BLaER1 treated with 17β-estradiol and CSF1 and Interleukin-3, amounts not matched to agents 10 nM and 100 nM (cell line): ENCODE results near the gene GLT8D1.

Experiments used
- H3K27ac ChIP-seq, 11 experiments: shearing (Covaris generic); formaldehyde crosslinking; 2 replicates each; pipeline ENCODE4 v1.8.1; 2022
- H3K27me3 ChIP-seq, 11 experiments: shearing (Covaris generic); formaldehyde crosslinking; 2 replicates each; pipeline ENCODE4 v1.8.1; 2022
- H3K36me3 ChIP-seq, 11 experiments: shearing (Covaris generic); formaldehyde crosslinking; 2 replicates each; pipeline ENCODE4 v1.8.1; 2022
- H3K4me1 ChIP-seq, 10 experiments: shearing (Covaris generic); formaldehyde crosslinking; 2 replicates each; pipeline ENCODE4 v1.8.1; 2022
- H3K4me2 ChIP-seq, 11 experiments: shearing (Covaris generic); formaldehyde crosslinking; 2 replicates each; pipeline ENCODE4 v1.8.1; 2022
- H3K4me3 ChIP-seq, 10 experiments: shearing (Covaris generic); formaldehyde crosslinking; 2 replicates each; pipeline ENCODE4 v1.8.1; 2022
- H3K9ac ChIP-seq, 11 experiments: shearing (Covaris generic); formaldehyde crosslinking; 2 replicates each; pipeline ENCODE4 v1.8.1; 2022
- H3K9me3 ChIP-seq, 11 experiments: shearing (Covaris generic); formaldehyde crosslinking; replicated peaks in 1 of 11; 2 replicates each; pipeline ENCODE4 v1.8.1; 2022
- H4K20me1 ChIP-seq, 11 experiments: shearing (Covaris generic); formaldehyde crosslinking; 2 replicates each; pipeline ENCODE4 v1.8.1; 2022
- Cebpa-rat ChIP-seq, 11 experiments: shearing (Covaris generic); IDR thresholded peaks; 2 replicates each; pipeline ENCODE4 v1.8.1; 2022

Gene GLT8D1

GRCh38 chr3:52721002-52721729, 15.6 kb upstream of the GLT8D1 start:
- Histone ChIP-seq H3K9ac (peak overlapping the region; percentile 54 to 87 (median 80); a peak in 21 of 22 replicates), H3K9me3 (peaks cover 25 to 59% (median 46%) of the 10 kb centered on the region in 11 experiments), H3K4me3 (peak overlapping the region in 7 of 10 experiments; percentile 6 to 53 (median 43); a peak in 10 of 20 replicates), H3K27me3 (no peaks in the 10 kb centered on the region), H3K4me1 (peaks cover 47 to 84% (median 69%) of the 10 kb centered on the region in 10 experiments), H3K4me2 (peak overlapping the region; percentile 71 to 90 (median 83)), H4K20me1 (no peaks in the 10 kb centered on the region), H3K27ac (peak overlapping the region; percentile 58 to 98 (median 97); a peak in 21 of 22 replicates), H3K36me3 (peaks cover 10 to 65% (median 39%) of the 10 kb centered on the region in 11 experiments)
- TF ChIP-seq Cebpa-rat (IDR thresholded peaks at IDR 0.05): peak in 10 of 11 experiments; percentile 63 to 99 (median 98); a peak in 19 of 22 replicates

DNA sequence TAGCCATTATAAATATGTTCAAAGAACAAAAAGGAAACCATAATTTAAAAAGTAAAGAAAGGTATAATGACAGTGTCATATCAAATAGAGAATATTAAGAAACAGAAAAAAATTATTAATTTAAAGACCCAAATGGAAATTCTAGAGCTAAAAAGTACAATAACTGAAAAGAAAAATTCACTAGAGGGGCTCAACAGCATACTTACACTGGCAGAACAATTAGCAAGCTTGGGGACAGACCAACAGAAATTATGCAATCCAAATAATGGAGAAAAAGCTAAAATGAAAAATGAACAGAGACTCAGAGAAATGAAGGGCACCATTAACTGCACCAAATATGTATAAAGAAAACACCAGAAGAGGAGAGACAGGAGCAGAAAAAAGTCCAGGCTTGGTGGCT, 14.0 kb upstream of the GLT8D1 start:
- peak overlapping the region; percentile 71 to 90 (median 83) for H3K4me2 ChIP-seq
- no peaks in the 10 kb centered on the region for H3K27me3 ChIP-seq
- H4K20me1 ChIP-seq: no peaks in the 10 kb centered on the region
- peak overlapping the region; percentile 58 to 98 (median 97); a peak in 21 of 22 replicates for H3K27ac ChIP-seq
- H3K36me3 ChIP-seq: peaks cover 10 to 59% (median 44%) of the 10 kb centered on the region in 11 experiments
- no peak for TF ChIP-seq Cebpa-rat (IDR thresholded peaks at IDR 0.05)
- H3K9me3 ChIP-seq: peaks cover 13 to 53% (median 35%) of the 10 kb centered on the region in 11 experiments; a peak in 20 of 22 replicates
- peak overlapping the region; percentile 54 to 87 (median 80); a peak in 20 of 22 replicates for H3K9ac ChIP-seq
- H3K4me3 ChIP-seq: peak overlapping the region in 9 of 10 experiments; percentile 9 to 53 (median 42); a peak in 12 of 20 replicates
- H3K4me1 ChIP-seq: peaks cover 62 to 100% (median 85%) of the 10 kb centered on the region in 10 experiments

- TF ChIP-seq Cebpa-rat (IDR thresholded peaks at IDR 0.05): no peak
- no peaks in the 10 kb centered on the region for H3K27me3 ChIP-seq
- peak overlapping the region; percentile 25 to 70 (median 60) for H3K4me2 ChIP-seq
- peak overlapping the region in 9 of 11 experiments; percentile 48 to 98 (median 86); a peak in 18 of 22 replicates for H3K27ac ChIP-seq
- peaks cover 26 to 69% (median 47%) of the 10 kb centered on the region in 11 experiments for H3K36me3 ChIP-seq
- no peak overlapping the region for H3K4me3 ChIP-seq
- H3K4me1 ChIP-seq: peaks cover 43 to 71% (median 58%) of the 10 kb centered on the region in 10 experiments
- peak overlapping the region in 5 of 11 experiments; percentile 3 to 33 (median 24); a peak in 3 of 22 replicates for H3K9ac ChIP-seq
- H3K9me3 ChIP-seq: peaks cover 13 to 33% (median 25%) of the 10 kb centered on the region in 11 experiments; a peak in 20 of 22 replicates
- no peaks in the 10 kb centered on the region for H4K20me1 ChIP-seq
Observed at GRCh38 chr3:52715714-52716305, 10.2 kb upstream of the GLT8D1 start.

DNA sequence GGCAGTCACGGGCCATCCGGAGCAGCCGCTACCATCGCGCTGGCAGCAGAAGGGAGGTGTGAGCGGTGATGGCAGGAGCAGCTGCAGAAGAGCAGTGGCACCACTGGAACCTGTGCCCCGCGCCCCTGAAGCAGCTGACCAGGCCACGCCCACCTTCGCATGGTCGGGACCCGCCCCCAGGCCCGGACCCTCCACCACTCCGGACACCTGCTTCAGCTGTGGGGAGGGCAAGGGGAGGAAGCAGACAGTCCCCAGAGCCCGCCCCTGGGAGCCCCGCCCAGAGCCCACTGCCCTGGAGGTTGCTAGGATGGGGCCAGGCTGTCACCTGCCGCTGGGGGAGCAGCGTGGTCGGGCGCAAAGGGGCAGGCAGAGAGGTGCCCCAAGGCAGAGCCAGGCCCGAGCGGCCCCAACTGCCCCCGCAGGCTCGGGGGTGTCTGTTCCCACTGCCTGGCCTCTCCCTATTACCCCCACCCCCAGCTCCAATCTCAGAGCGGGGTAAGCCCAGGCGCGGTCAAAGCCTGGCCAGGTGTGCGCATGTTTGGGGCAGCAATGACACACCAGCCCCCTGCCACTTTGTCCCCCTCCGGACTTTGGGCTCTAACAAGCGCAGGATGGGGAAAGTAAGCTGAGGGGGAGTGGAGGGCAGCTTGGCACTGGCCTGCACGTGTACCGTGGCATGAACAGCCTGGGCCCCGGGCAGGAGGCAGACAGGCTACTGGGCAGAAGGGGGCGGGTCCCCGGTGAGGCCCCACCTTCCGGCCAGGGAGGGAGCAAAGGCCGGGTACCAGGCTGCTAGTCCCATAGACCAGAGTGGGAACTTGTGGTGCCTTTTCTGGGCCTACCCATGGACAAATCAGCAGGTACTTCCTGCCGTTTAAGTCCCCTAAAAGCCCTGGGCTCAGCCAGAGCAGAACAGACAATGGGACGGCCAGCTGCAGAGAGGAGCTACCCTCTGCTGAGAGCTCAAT, 9.0 kb upstream of the GLT8D1 start:
- Histone ChIP-seq H3K27me3 (no peaks in the 10 kb centered on the region), H3K9ac (peak overlapping the region in 5 of 11 experiments; percentile 9 to 31 (median 26); a peak in 7 of 22 replicates), H3K36me3 (peaks cover 26 to 79% (median 58%) of the 10 kb centered on the region in 11 experiments), H4K20me1 (no peaks in the 10 kb centered on the region), H3K4me3 (no peak overlapping the region), H3K4me1 (peaks cover 42 to 71% (median 59%) of the 10 kb centered on the region in 10 experiments), H3K9me3 (peaks cover 10 to 33% (median 23%) of the 10 kb centered on the region in 11 experiments; a peak in 20 of 22 replicates), H3K27ac (peak overlapping the region in 10 of 11 experiments; percentile 3 to 98 (median 73); a peak in 19 of 22 replicates), H3K4me2 (peak overlapping the region; percentile 13 to 70 (median 60); a peak in 17 of 22 replicates)
- TF ChIP-seq Cebpa-rat (IDR thresholded peaks at IDR 0.05): no peak

- H4K20me1 ChIP-seq: peaks cover 0 to 7% (median 0%) of the 10 kb centered on the region in 11 experiments; a peak in 2 of 22 replicates
- H3K4me2 ChIP-seq: no peak overlapping the region
- peaks cover 0 to 16% (median 6%) of the 10 kb centered on the region in 11 experiments; a peak in 7 of 22 replicates for H3K9me3 ChIP-seq
- peaks cover 40 to 71% (median 60%) of the 10 kb centered on the region in 10 experiments for H3K4me1 ChIP-seq
- no peak overlapping the region for H3K9ac ChIP-seq
- no peak overlapping the region for H3K4me3 ChIP-seq
- TF ChIP-seq Cebpa-rat (IDR thresholded peaks at IDR 0.05): no peak
- no peaks in the 10 kb centered on the region for H3K27me3 ChIP-seq
- H3K27ac ChIP-seq: peak overlapping the region in 2 of 11 experiments; percentile 22 to 50; a peak in 3 of 22 replicates
- peaks cover 34 to 81% (median 65%) of the 10 kb centered on the region in 11 experiments for H3K36me3 ChIP-seq
Observed at GRCh38 chr3:52712291-52713212, 7.0 kb upstream of the GLT8D1 start.

DNA sequence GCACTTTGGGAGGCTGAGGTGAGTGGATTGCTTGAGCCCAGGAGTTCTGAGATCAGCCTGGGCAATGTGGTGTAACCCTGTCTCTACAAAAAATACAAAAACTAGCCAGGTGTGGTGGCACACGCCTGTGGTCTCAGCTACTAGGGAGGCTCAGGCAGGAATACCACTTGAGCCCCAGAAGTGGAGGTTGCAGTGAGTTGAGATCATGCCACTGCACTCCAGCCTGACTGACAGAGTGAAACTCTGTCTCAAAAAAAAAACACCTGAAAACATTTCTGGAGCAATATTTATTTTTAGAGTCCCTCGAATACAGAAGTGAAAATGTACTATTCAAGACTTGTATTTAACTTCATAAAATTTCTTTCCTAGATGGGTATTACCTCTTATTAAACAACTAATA, 4.9 kb upstream of the GLT8D1 start:
- no peak for TF ChIP-seq Cebpa-rat (IDR thresholded peaks at IDR 0.05)
- Histone ChIP-seq H3K4me3 (no peak overlapping the region), H3K36me3 (peaks cover 34 to 65% (median 52%) of the 10 kb centered on the region in 11 experiments), H3K27ac (peak overlapping the region in 6 of 11 experiments; percentile 10 to 60 (median 40); a peak in 9 of 22 replicates), H3K4me1 (peaks cover 40 to 58% (median 51%) of the 10 kb centered on the region in 10 experiments), H3K9ac (peak overlapping the region in 3 of 11 experiments; percentile 15 to 45 (median 24); a peak in 3 of 22 replicates), H3K4me2 (peak overlapping the region in 9 of 11 experiments; percentile 18 to 99 (median 45); a peak in 15 of 22 replicates), H3K27me3 (no peaks in the 10 kb centered on the region), H4K20me1 (peaks cover 0 to 7% (median 0%) of the 10 kb centered on the region in 11 experiments; a peak in 3 of 22 replicates), H3K9me3 (peaks cover 0 to 8% (median 5%) of the 10 kb centered on the region in 11 experiments; a peak in 4 of 22 replicates)

DNA sequence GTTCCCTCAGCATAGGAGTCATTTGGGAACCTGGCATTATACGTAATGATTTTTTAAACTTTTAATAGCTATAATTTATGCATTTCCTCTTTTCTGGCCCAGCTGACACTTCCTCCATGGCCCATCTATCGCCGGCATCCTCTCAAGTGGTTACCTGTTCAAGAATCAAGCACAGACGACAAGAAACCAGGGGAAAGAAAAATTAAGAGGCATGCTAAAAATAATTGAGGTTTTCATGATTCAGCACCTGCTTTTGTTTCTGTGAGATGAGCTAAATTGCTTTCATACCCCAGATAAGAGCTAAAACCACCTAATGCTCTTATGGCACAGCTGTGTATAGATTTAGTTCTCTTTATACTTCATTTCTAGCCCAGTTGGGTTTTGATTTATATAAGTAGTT, 2.0 kb upstream of the GLT8D1 start:
- Histone ChIP-seq H3K9ac (peak overlapping the region; percentile 87 to 94 (median 92); a peak in 21 of 22 replicates), H3K27me3 (no peaks in the 10 kb centered on the region), H3K4me1 (peaks cover 46 to 65% (median 55%) of the 10 kb centered on the region in 10 experiments), H3K4me3 (peak overlapping the region; percentile 75 to 94 (median 83); a peak in 19 of 20 replicates), H3K27ac (peak overlapping the region in 10 of 11 experiments; percentile 85 to 92 (median 88); a peak in 16 of 22 replicates), H3K36me3 (peaks cover 31 to 47% (median 42%) of the 10 kb centered on the region in 11 experiments), H3K9me3 (peaks cover 0 to 8% (median 4%) of the 10 kb centered on the region in 11 experiments; a peak in 4 of 22 replicates), H3K4me2 (peak overlapping the region; percentile 93 to 99 (median 97)), H4K20me1 (peaks cover 0 to 7% (median 0%) of the 10 kb centered on the region in 11 experiments; a peak in 3 of 22 replicates)
- no peak for TF ChIP-seq Cebpa-rat (IDR thresholded peaks at IDR 0.05)
